GM12865 (cell line): ENCODE measurements around the gene MMP28.
"Not testable (repeated sequence)": the region's sequence is repeated elsewhere in the genome, so short reads cannot be mapped to it uniquely, and the experiment has no call there.

Experiments used
- DNase-seq: peaks from one replicate; pipeline ENCODE4 v3.0.0; 2010; ENCODE audit warnings: low read depth
- H3K4me3 ChIP-seq: 2 replicates; pipeline ENCODE4 v1.5.1; 2011; ENCODE audit warnings: mild to moderate bottlenecking, low read depth, low read length, control low read depth
- CTCF ChIP-seq: IDR thresholded peaks from 2 replicates; pipeline ENCODE4 v1.5.1; 2011; ENCODE audit warnings: low read length, control low read depth, low read depth, inconsistent platforms; ENCODE audit not compliant: insufficient read depth; ENCODE audit errors: missing control alignments

The MMP28 gene

GRCh38 chr17:35752471-35752870 is 43.0 kb downstream of the MMP28 start:
- DNase-seq = no peak
- H3K4me3 ChIP-seq = no peak overlapping the region
- no peak for TF ChIP-seq CTCF

- not testable (repeated sequence) for DNase-seq, H3K4me3 ChIP-seq
Observed at GRCh38 chr17:35751541-35751940, 43.9 kb downstream of the MMP28 start.

- H3K4me3 ChIP-seq = no peak overlapping the region
- TF ChIP-seq CTCF = no peak
- DNase-seq = no peak
Observed at GRCh38 chr17:35750526-35751395, 44.7 kb downstream of the MMP28 start.

GRCh38 chr17:35749560-35750412 is 45.7 kb downstream of the MMP28 start:
- no peak for DNase-seq
- no peak overlapping the region for H3K4me3 ChIP-seq
- TF ChIP-seq CTCF = no peak

GRCh38 chr17:35748979-35749378 is 46.5 kb downstream of the MMP28 start:
- no peak for TF ChIP-seq CTCF
- DNase-seq = no peak
- H3K4me3 ChIP-seq = no peak overlapping the region

- DNase-seq = no peak
- TF ChIP-seq CTCF = no peak
Observed at GRCh38 chr17:35748341-35748841, 47.0 kb downstream of the MMP28 start.

GRCh38 chr17:35747540-35748017 is 47.9 kb downstream of the MMP28 start:
- peak; percentile 93 for TF ChIP-seq CTCF
- no peak overlapping the region for H3K4me3 ChIP-seq
- DNase-seq = peak; percentile 85

More at GRCh38 chr17:35748341-35748841, 47.0 kb downstream of the MMP28 start:
- H3K4me3 ChIP-seq = no peak overlapping the region
